Glutamatergic neuron (in vitro differentiated cells): ENCODE data around the gene FGFR4. TPM values are rescaled to one million over a fixed set of nuclear protein-coding genes. Genes with fewer than 3 reads are reported as not detected.
"Not testable (repeated sequence)": the region's sequence is repeated elsewhere in the genome, so short reads cannot be mapped to it uniquely, and the experiment has no call there.

Source experiments
- DNase-seq: peaks from one replicate; pipeline ENCODE4 v3.0.0; 2022
- H3K27ac Mint-ChIP-seq: one replicate; pipeline ENCODE4 v1.8.0; 2020; ENCODE audit warnings: mild to moderate bottlenecking, mixed read lengths, inconsistent platforms; ENCODE audit not compliant: unreplicated experiment
- H3K27me3 Mint-ChIP-seq: one replicate; pipeline ENCODE4 v1.8.0; 2020; ENCODE audit warnings: mild to moderate bottlenecking, moderate library complexity, mixed read lengths, inconsistent platforms; ENCODE audit not compliant: unreplicated experiment
- H3K36me3 Mint-ChIP-seq: one replicate; pipeline ENCODE4 v1.8.0; 2020; ENCODE audit warnings: mild to moderate bottlenecking, mixed read lengths, inconsistent platforms; ENCODE audit not compliant: unreplicated experiment
- H3K4me1 Mint-ChIP-seq: one replicate; pipeline ENCODE4 v1.8.0; 2020; ENCODE audit warnings: mild to moderate bottlenecking, low read depth, mixed read lengths, inconsistent platforms; ENCODE audit not compliant: unreplicated experiment
- H3K4me3 Mint-ChIP-seq: one replicate; pipeline ENCODE4 v1.8.0; 2020; ENCODE audit warnings: mild to moderate bottlenecking, mixed read lengths, inconsistent platforms; ENCODE audit not compliant: unreplicated experiment
- H3K9me3 Mint-ChIP-seq: one replicate; pipeline ENCODE4 v1.8.0; 2020; ENCODE audit warnings: mild to moderate bottlenecking, moderate library complexity, mixed read lengths, inconsistent platforms; ENCODE audit not compliant: unreplicated experiment
- total RNA-seq: library from RNA; stranded (reverse); fragmentation: NEBNext Ultra II Directional; extraction: Animal tissue kit (Norgen Biotek cat#: 25700); gene quantifications from one replicate; pipeline ENCODE4 v1.2.1, GENCODE V29; 2021; ENCODE audit not compliant: unreplicated experiment
- TF ChIP-seq, protein P1 (sequence below): fragments of 200-600 bp; sonication (generic); IDR thresholded peaks from one replicate; pipeline ENCODE4 v1.5.0; 2021; ENCODE audit not compliant: partially characterized antibody, unreplicated experiment

Gene FGFR4
- total RNA-seq, 1 donor from 2014 or later: 5.2 TPM

- H3K27me3 Mint-ChIP-seq: no peaks in the 10 kb centered on the region
- H3K9me3 Mint-ChIP-seq: peaks cover 1% of the 10 kb centered on the region
- TF ChIP-seq, protein P1, sequence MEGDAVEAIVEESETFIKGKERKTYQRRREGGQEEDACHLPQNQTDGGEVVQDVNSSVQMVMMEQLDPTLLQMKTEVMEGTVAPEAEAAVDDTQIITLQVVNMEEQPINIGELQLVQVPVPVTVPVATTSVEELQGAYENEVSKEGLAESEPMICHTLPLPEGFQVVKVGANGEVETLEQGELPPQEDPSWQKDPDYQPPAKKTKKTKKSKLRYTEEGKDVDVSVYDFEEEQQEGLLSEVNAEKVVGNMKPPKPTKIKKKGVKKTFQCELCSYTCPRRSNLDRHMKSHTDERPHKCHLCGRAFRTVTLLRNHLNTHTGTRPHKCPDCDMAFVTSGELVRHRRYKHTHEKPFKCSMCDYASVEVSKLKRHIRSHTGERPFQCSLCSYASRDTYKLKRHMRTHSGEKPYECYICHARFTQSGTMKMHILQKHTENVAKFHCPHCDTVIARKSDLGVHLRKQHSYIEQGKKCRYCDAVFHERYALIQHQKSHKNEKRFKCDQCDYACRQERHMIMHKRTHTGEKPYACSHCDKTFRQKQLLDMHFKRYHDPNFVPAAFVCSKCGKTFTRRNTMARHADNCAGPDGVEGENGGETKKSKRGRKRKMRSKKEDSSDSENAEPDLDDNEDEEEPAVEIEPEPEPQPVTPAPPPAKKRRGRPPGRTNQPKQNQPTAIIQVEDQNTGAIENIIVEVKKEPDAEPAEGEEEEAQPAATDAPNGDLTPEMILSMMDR: no peak
- H3K27ac Mint-ChIP-seq: no peak overlapping the region
- H3K36me3 Mint-ChIP-seq: peaks cover 4% of the 10 kb centered on the region
- no peaks in the 10 kb centered on the region for H3K4me1 Mint-ChIP-seq
- no peak overlapping the region for H3K4me3 Mint-ChIP-seq
- no peak for DNase-seq
Observed at GRCh38 chr5:177043958-177044357, 42.8 kb upstream of the FGFR4 start.

GRCh38 chr5:177044641-177045040, 42.1 kb upstream of the FGFR4 start:
- TF ChIP-seq, protein P1: no peak
- Mint-ChIP-seq H3K27me3 (no peaks in the 10 kb centered on the region), H3K27ac (no peak overlapping the region), H3K36me3 (peaks cover 4% of the 10 kb centered on the region), H3K4me3 (no peak overlapping the region), H3K9me3 (peaks cover 1% of the 10 kb centered on the region), H3K4me1 (no peaks in the 10 kb centered on the region)
- no peak for DNase-seq

DNA sequence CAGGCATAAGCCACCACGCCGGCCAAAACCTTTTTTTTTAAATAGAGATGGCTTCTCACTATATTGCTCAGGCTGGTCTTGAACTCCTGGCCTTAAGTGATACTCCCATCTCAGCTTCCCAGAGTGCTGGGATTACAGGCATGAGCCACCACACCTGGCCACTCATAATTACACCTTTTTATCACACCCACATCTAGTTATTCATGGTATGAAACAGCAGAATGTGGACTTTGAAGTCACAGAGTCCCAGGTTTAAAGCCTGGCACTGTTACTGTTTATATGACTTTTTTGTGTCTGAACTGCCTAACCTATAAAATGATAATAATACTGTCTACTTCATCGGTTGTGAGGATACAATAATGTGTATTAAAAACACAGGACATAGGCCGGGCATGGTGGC, 41.1 kb upstream of the FGFR4 start:
- no peaks in the 10 kb centered on the region for H3K4me1 Mint-ChIP-seq
- TF ChIP-seq, protein P1: no peak
- no peaks in the 10 kb centered on the region for H3K27me3 Mint-ChIP-seq
- H3K36me3 Mint-ChIP-seq: peaks cover 4% of the 10 kb centered on the region
- no peak for DNase-seq
- peaks cover 1% of the 10 kb centered on the region for H3K9me3 Mint-ChIP-seq
- H3K4me3 Mint-ChIP-seq: no peak overlapping the region
- H3K27ac Mint-ChIP-seq: no peak overlapping the region

- H3K4me1 Mint-ChIP-seq, H3K36me3 Mint-ChIP-seq, H3K27ac Mint-ChIP-seq, DNase-seq, H3K27me3 Mint-ChIP-seq, H3K4me3 Mint-ChIP-seq, H3K9me3 Mint-ChIP-seq: not testable (repeated sequence)
Observed at GRCh38 chr5:177048531-177048930, 38.2 kb upstream of the FGFR4 start.

- no peak overlapping the region for H3K27ac Mint-ChIP-seq
- no peak for DNase-seq
- H3K9me3 Mint-ChIP-seq: no peaks in the 10 kb centered on the region
- H3K27me3 Mint-ChIP-seq: no peaks in the 10 kb centered on the region
- H3K4me3 Mint-ChIP-seq: no peak overlapping the region
- H3K36me3 Mint-ChIP-seq: no peaks in the 10 kb centered on the region
- TF ChIP-seq, protein P1: no peak
- H3K4me1 Mint-ChIP-seq: no peaks in the 10 kb centered on the region
Observed at GRCh38 chr5:177049285-177049684, 37.4 kb upstream of the FGFR4 start.
